HEK293 (cell line): ENCODE data around the gene HIPK2.

Source experiments
- BCL11A ChIP-seq: fragments of 450-650 bp; formaldehyde crosslinking; IDR thresholded peaks from 2 replicates; pipeline ENCODE4 v1.5.1; 2016; ENCODE audit warnings: low read depth, missing biosample characterization, missing genetic modification characterization
- OSR2 ChIP-seq: fragments of 450-650 bp; formaldehyde crosslinking; IDR thresholded peaks from 2 replicates; pipeline ENCODE4 v1.5.1; 2016; ENCODE audit warnings: missing biosample characterization, missing genetic modification characterization
- ZBTB1 ChIP-seq: fragments of 450-650 bp; formaldehyde crosslinking; IDR thresholded peaks from 2 replicates; pipeline ENCODE4 v1.5.1; 2016; ENCODE audit warnings: missing biosample characterization, missing genetic modification characterization
- ZBTB20 ChIP-seq: fragments of 450-650 bp; formaldehyde crosslinking; IDR thresholded peaks from 2 replicates; pipeline ENCODE4 v1.5.1; 2016; ENCODE audit warnings: missing biosample characterization, missing genetic modification characterization
- ZFHX2 ChIP-seq: fragments of 450-650 bp; formaldehyde crosslinking; conservative IDR thresholded peaks from 2 replicates; pipeline ENCODE4 v1.5.1; 2016; ENCODE audit warnings: missing biosample characterization, missing genetic modification characterization
- ZFP3 ChIP-seq: fragments of 450-650 bp; formaldehyde crosslinking; IDR thresholded peaks from 2 replicates; pipeline ENCODE4 v1.5.1; 2016; ENCODE audit warnings: low read depth, missing biosample characterization, missing genetic modification characterization
- ZNF112 ChIP-seq: fragments of 450-650 bp; formaldehyde crosslinking; IDR thresholded peaks from 2 replicates; pipeline ENCODE4 v1.5.0; 2017; ENCODE audit warnings: missing biosample characterization, missing genetic modification characterization
- ZNF121 ChIP-seq: fragments of 450-650 bp; formaldehyde crosslinking; IDR thresholded peaks from 2 replicates; pipeline ENCODE4 v1.5.1; 2016; ENCODE audit warnings: missing biosample characterization, missing genetic modification characterization
- ZNF174 ChIP-seq: fragments of 450-650 bp; formaldehyde crosslinking; IDR thresholded peaks from 2 replicates; pipeline ENCODE4 v1.5.0; 2017; ENCODE audit warnings: missing biosample characterization, mild to moderate bottlenecking, missing genetic modification characterization
- ZNF184 ChIP-seq: fragments of 450-650 bp; IDR thresholded peaks from 2 replicates; pipeline ENCODE4 v1.5.1; 2018; ENCODE audit warnings: missing biosample characterization, mild to moderate bottlenecking, missing genetic modification characterization
- ZNF324 ChIP-seq: fragments of 450-650 bp; formaldehyde crosslinking; IDR thresholded peaks from 2 replicates; pipeline ENCODE4 v1.5.1; 2016; ENCODE audit warnings: missing biosample characterization, missing genetic modification characterization
- ZNF354C ChIP-seq: fragments of 450-650 bp; formaldehyde crosslinking; IDR thresholded peaks from 2 replicates; pipeline ENCODE4 v1.5.1; 2016; ENCODE audit warnings: missing biosample characterization, missing genetic modification characterization, low read depth, borderline replicate concordance
- ZNF366 ChIP-seq: fragments of 450-650 bp; formaldehyde crosslinking; conservative IDR thresholded peaks from 2 replicates; pipeline ENCODE4 v1.5.1; 2016; ENCODE audit warnings: missing biosample characterization, missing genetic modification characterization
- ZNF626 ChIP-seq: fragments of 450-650 bp; sonication (Bioruptor Pico); formaldehyde crosslinking; IDR thresholded peaks from 2 replicates; pipeline ENCODE4 v1.5.1; 2018; ENCODE audit warnings: missing biosample characterization, missing genetic modification characterization, inconsistent platforms
- ZNF660 ChIP-seq: fragments of 450-650 bp; IDR thresholded peaks from 2 replicates; pipeline ENCODE4 v1.5.1; 2018; ENCODE audit warnings: missing biosample characterization, mild to moderate bottlenecking, missing genetic modification characterization
- ZNF707 ChIP-seq: fragments of 450-650 bp; formaldehyde crosslinking; IDR thresholded peaks from 2 replicates; pipeline ENCODE4 v1.5.1; 2016; ENCODE audit warnings: missing biosample characterization, missing genetic modification characterization
- ZNF76 ChIP-seq: fragments of 450-650 bp; formaldehyde crosslinking; IDR thresholded peaks from 2 replicates; pipeline ENCODE4; 2016; ENCODE audit warnings: low read depth, missing biosample characterization, missing genetic modification characterization, borderline replicate concordance
- ZNF776 ChIP-seq: fragments of 450-650 bp; formaldehyde crosslinking; IDR thresholded peaks from 2 replicates; pipeline ENCODE4 v1.5.0; 2017; ENCODE audit warnings: missing biosample characterization, missing genetic modification characterization, borderline replicate concordance
- ZNF791 ChIP-seq: fragments of 450-650 bp; formaldehyde crosslinking; IDR thresholded peaks from 2 replicates; pipeline ENCODE4 v1.5.1; 2016; ENCODE audit warnings: missing biosample characterization, missing genetic modification characterization
- ZNF792 ChIP-seq: fragments of 450-650 bp; formaldehyde crosslinking; IDR thresholded peaks from 2 replicates; pipeline ENCODE4 v1.5.1; 2016; ENCODE audit warnings: missing biosample characterization, missing genetic modification characterization
- ZNF830 ChIP-seq: fragments of 450-650 bp; IDR thresholded peaks from 2 replicates; pipeline ENCODE4 v1.5.0; 2018; ENCODE audit warnings: missing biosample characterization, missing genetic modification characterization, low read depth, mild to moderate bottlenecking, moderate library complexity
- TF ChIP-seq, protein P1 (sequence below): fragments of 450-650 bp; formaldehyde crosslinking; IDR thresholded peaks from 2 replicates; pipeline ENCODE4 v1.5.1; 2016; ENCODE audit warnings: missing biosample characterization, missing genetic modification characterization
- TF ChIP-seq, protein P2 (sequence below): fragments of 450-650 bp; formaldehyde crosslinking; conservative IDR thresholded peaks from 2 replicates; pipeline ENCODE4 v1.5.1; 2016; ENCODE audit warnings: low read depth, missing biosample characterization, missing genetic modification characterization
- TF ChIP-seq, protein P3 (sequence below): fragments of 450-650 bp; formaldehyde crosslinking; optimal IDR thresholded peaks from 2 replicates; pipeline ENCODE3; 2016; ENCODE audit warnings: missing biosample characterization, mild to moderate bottlenecking, missing genetic modification characterization
- TF ChIP-seq, protein P4 (sequence below): fragments of 450-650 bp; formaldehyde crosslinking; IDR thresholded peaks from 2 replicates; pipeline ENCODE4 v1.5.1; 2017; ENCODE audit warnings: missing biosample characterization, missing genetic modification characterization
- TF ChIP-seq, protein P5 (sequence below): fragments of 450-650 bp; formaldehyde crosslinking; IDR thresholded peaks from 2 replicates; pipeline ENCODE4 v1.5.0; 2017; ENCODE audit warnings: missing biosample characterization, missing genetic modification characterization, borderline replicate concordance

The HIPK2 gene

DNA sequence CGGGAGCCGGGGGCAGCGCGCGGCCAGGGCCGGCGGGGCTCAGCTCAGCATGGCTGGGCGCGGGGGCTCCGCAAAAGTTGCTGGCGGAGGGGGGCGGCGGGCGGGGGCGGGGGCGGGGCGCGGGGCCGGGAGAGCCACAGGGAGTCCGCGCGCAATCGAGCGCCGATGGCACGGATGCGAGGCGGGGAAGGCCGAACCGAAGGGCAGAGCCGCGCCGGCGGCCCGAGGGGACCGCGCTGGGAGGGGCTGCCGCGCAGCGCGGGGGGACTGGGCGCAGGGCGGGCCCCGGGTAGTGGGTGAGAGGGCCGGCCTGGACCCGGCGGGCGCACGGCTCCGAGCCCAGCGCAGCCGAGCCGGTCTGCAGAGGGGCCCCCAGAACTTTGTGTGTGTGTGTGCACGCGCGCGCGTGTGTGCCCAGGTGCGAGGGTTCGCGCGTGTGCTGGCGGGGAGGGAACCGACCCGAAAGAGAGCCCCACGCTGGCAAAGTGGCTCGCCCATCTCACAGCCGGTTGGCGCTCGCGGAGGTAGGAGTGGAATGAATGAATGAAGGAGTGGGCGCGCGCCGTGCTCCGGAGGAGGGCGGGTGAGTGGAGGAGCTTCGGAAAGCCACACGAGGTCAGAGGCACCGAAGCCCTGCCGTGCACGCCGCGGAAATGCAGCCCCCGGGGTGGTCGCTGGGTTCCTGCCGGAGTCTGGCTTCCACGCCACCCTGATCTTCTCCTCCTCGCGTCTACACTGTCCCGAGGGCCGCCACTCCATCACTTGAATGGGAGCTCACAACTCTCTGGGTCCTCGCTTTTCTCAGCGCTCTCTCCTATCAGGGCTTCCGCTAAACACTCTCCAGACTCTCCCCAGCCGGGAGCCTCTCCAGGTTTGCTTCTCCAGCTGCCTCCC is at the start of gene HIPK2 (continued):
- TF ChIP-seq, protein P1, sequence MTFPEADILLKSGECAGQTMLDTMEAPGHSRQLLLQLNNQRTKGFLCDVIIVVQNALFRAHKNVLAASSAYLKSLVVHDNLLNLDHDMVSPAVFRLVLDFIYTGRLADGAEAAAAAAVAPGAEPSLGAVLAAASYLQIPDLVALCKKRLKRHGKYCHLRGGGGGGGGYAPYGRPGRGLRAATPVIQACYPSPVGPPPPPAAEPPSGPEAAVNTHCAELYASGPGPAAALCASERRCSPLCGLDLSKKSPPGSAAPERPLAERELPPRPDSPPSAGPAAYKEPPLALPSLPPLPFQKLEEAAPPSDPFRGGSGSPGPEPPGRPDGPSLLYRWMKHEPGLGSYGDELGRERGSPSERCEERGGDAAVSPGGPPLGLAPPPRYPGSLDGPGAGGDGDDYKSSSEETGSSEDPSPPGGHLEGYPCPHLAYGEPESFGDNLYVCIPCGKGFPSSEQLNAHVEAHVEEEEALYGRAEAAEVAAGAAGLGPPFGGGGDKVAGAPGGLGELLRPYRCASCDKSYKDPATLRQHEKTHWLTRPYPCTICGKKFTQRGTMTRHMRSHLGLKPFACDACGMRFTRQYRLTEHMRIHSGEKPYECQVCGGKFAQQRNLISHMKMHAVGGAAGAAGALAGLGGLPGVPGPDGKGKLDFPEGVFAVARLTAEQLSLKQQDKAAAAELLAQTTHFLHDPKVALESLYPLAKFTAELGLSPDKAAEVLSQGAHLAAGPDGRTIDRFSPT, result 0 out of 2 replicates have a peak, but pooled peaks have one; percentile 34
- TF ChIP-seq ZNF626 (no peak), ZNF76 (tag by site-specific recombination) (no peak), BCL11A (tag by site-specific recombination) (no peak), ZNF184 (0 out of 2 replicates have a peak, but pooled peaks have one; percentile 54), ZNF121 (tag by site-specific recombination) (no peak), ZNF112 (no peak), ZNF174 (tag by site-specific recombination) (no peak), ZNF354C (tag by site-specific recombination) (no peak), ZNF366 (tag by site-specific recombination) (peak; percentile 58), ZNF776 (tag by site-specific recombination) (no peak), ZBTB20 (peak; percentile 84), ZNF830 (tag by site-specific recombination) (no peak), ZNF792 (tag by site-specific recombination) (no peak), ZFHX2 (tag by site-specific recombination) (peak; percentile 89), ZNF707 (tag by site-specific recombination) (no peak), OSR2 (tag by site-specific recombination) (no peak), ZBTB1 (tag by site-specific recombination) (no peak), ZNF660 (peak; percentile 75), ZFP3 (no peak), ZNF791 (tag by site-specific recombination) (no peak), ZNF324 (tag by site-specific recombination) (no peak)
- TF ChIP-seq, protein P2, sequence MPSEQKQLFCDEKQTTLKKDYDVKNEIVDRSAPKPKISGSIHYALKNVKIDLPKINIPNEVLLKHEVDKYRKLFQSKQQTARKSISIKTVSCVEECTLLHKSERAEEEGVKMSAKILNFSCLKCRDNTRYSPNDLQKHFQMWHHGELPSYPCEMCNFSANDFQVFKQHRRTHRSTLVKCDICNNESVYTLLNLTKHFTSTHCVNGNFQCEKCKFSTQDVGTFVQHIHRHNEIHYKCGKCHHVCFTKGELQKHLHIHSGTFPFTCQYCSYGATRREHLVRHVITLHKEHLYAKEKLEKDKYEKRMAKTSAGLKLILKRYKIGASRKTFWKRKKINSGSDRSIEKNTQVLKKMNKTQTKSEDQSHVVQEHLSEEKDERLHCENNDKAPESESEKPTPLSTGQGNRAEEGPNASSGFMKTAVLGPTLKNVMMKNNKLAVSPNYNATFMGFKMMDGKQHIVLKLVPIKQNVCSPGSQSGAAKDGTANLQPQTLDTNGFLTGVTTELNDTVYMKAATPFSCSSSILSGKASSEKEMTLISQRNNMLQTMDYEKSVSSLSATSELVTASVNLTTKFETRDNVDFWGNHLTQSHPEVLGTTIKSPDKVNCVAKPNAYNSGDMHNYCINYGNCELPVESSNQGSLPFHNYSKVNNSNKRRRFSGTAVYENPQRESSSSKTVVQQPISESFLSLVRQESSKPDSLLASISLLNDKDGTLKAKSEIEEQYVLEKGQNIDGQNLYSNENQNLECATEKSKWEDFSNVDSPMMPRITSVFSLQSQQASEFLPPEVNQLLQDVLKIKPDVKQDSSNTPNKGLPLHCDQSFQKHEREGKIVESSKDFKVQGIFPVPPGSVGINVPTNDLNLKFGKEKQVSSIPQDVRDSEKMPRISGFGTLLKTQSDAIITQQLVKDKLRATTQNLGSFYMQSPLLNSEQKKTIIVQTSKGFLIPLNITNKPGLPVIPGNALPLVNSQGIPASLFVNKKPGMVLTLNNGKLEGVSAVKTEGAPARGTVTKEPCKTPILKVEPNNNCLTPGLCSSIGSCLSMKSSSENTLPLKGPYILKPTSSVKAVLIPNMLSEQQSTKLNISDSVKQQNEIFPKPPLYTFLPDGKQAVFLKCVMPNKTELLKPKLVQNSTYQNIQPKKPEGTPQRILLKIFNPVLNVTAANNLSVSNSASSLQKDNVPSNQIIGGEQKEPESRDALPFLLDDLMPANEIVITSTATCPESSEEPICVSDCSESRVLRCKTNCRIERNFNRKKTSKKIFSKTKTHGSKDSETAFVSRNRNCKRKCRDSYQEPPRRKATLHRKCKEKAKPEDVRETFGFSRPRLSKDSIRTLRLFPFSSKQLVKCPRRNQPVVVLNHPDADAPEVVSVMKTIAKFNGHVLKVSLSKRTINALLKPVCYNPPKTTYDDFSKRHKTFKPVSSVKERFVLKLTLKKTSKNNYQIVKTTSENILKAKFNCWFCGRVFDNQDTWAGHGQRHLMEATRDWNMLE (tag by site-specific recombination), result no peak
- TF ChIP-seq, protein P3, sequence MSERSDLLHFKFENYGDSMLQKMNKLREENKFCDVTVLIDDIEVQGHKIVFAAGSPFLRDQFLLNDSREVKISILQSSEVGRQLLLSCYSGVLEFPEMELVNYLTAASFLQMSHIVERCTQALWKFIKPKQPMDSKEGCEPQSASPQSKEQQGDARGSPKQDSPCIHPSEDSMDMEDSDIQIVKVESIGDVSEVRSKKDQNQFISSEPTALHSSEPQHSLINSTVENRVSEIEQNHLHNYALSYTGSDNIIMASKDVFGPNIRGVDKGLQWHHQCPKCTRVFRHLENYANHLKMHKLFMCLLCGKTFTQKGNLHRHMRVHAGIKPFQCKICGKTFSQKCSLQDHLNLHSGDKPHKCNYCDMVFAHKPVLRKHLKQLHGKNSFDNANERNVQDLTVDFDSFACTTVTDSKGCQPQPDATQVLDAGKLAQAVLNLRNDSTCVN (tag by site-specific recombination), result peak; percentile 93
- TF ChIP-seq, protein P4, sequence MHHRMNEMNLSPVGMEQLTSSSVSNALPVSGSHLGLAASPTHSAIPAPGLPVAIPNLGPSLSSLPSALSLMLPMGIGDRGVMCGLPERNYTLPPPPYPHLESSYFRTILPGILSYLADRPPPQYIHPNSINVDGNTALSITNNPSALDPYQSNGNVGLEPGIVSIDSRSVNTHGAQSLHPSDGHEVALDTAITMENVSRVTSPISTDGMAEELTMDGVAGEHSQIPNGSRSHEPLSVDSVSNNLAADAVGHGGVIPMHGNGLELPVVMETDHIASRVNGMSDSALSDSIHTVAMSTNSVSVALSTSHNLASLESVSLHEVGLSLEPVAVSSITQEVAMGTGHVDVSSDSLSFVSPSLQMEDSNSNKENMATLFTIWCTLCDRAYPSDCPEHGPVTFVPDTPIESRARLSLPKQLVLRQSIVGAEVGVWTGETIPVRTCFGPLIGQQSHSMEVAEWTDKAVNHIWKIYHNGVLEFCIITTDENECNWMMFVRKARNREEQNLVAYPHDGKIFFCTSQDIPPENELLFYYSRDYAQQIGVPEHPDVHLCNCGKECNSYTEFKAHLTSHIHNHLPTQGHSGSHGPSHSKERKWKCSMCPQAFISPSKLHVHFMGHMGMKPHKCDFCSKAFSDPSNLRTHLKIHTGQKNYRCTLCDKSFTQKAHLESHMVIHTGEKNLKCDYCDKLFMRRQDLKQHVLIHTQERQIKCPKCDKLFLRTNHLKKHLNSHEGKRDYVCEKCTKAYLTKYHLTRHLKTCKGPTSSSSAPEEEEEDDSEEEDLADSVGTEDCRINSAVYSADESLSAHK (tag by site-specific recombination), result peak; percentile 36; the same call in 1 of the 2 replicates
- TF ChIP-seq, protein P5, sequence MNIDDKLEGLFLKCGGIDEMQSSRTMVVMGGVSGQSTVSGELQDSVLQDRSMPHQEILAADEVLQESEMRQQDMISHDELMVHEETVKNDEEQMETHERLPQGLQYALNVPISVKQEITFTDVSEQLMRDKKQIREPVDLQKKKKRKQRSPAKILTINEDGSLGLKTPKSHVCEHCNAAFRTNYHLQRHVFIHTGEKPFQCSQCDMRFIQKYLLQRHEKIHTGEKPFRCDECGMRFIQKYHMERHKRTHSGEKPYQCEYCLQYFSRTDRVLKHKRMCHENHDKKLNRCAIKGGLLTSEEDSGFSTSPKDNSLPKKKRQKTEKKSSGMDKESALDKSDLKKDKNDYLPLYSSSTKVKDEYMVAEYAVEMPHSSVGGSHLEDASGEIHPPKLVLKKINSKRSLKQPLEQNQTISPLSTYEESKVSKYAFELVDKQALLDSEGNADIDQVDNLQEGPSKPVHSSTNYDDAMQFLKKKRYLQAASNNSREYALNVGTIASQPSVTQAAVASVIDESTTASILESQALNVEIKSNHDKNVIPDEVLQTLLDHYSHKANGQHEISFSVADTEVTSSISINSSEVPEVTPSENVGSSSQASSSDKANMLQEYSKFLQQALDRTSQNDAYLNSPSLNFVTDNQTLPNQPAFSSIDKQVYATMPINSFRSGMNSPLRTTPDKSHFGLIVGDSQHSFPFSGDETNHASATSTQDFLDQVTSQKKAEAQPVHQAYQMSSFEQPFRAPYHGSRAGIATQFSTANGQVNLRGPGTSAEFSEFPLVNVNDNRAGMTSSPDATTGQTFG (tag by site-specific recombination), result no peak
